H1 (cell line): ENCODE measurements around the gene COX14. TPM values are rescaled to one million over a fixed set of nuclear protein-coding genes. Genes with fewer than 3 reads are reported as not detected.

Experiments used
- CTCF ChIA-PET: fragments of 300-600 bp; sonication (Branson Sonifier 250); formaldehyde crosslinking; loops from one replicate; lab custom pipeline; 2021; ENCODE audit not compliant: partially characterized antibody; lab: Charles Lee
- POLR2A ChIA-PET: fragments of 300-600 bp; sonication (Branson Sonifier 250); formaldehyde crosslinking; loops from one replicate; lab custom pipeline; 2021; ENCODE audit warnings: inconsistent platforms; ENCODE audit not compliant: partially characterized antibody; lab: Charles Lee
- DNase-seq, 2 experiments: peaks; one replicate each; pipeline versions ENCODE4 v3.0.0 to v3.0.0-alpha.2; 2010 to 2022; ENCODE audit warnings: low spot score in 2 of 2, low read depth in 1 of 2, mixed read lengths in 1 of 2
- FAIRE-seq: peaks from 2 replicates; lab custom pipeline; 2011; peaks lifted over from hg19 to GRCh38; lab: Jason Lieb, UNC
- H2AFZ ChIP-seq: 2 replicates; pipeline ENCODE4 v1.8.1; 2012; ENCODE audit warnings: low read length, inconsistent platforms
- H2AK5ac ChIP-seq: 2 replicates; pipeline ENCODE4 v1.6.1; 2013; ENCODE audit warnings: low read depth, low read length
- H2BK120ac ChIP-seq: replicated peaks from 2 replicates; pipeline ENCODE3; 2013; ENCODE audit warnings: low read depth, low read length, inconsistent platforms
- H2BK12ac ChIP-seq: 2 replicates; pipeline ENCODE4 v1.6.1; 2013; ENCODE audit warnings: low read depth, low read length
- H2BK15ac ChIP-seq: 2 replicates; pipeline ENCODE4 v1.6.1; 2013; ENCODE audit warnings: low read length
- H2BK20ac ChIP-seq: 2 replicates; pipeline ENCODE4 v1.6.1; 2013; ENCODE audit warnings: low read length
- H2BK5ac ChIP-seq: 2 replicates; pipeline ENCODE4 v1.6.1; 2013; ENCODE audit warnings: low read depth, low read length
- H3K14ac ChIP-seq: 2 replicates; pipeline ENCODE4 v1.6.1; 2013; ENCODE audit warnings: inconsistent platforms; ENCODE audit not compliant: insufficient read length
- H3K18ac ChIP-seq: 2 replicates; pipeline ENCODE4 v1.6.1; 2013; ENCODE audit warnings: low read length; ENCODE audit errors: extremely low read depth
- H3K23ac ChIP-seq: 2 replicates; pipeline ENCODE4 v1.6.1; 2013; ENCODE audit warnings: inconsistent platforms; ENCODE audit not compliant: insufficient read length
- H3K23me2 ChIP-seq: 2 replicates; pipeline ENCODE4 v1.6.1; 2013; ENCODE audit warnings: low read depth, low read length
- H3K27ac ChIP-seq: 2 replicates; pipeline ENCODE4 v1.6.1; 2011; ENCODE audit warnings: low read depth, low read length, inconsistent platforms
- H3K27me3 ChIP-seq, 4 experiments: replicated peaks in 1 of 4; 1 replicate in 1 of 4; 2 replicates in 3 of 4; pipeline versions ENCODE4 v1.6.1 to v1.8.1; 2011 to 2013; ENCODE audit warnings: low read length in 3 of 4, mild to moderate bottlenecking in 3 of 4, inconsistent platforms in 2 of 4, mixed read lengths in 2 of 4, moderate library complexity in 1 of 4; ENCODE audit not compliant: control insufficient read depth in 3 of 4, insufficient read depth in 3 of 4; ENCODE audit errors: extremely low read depth in 1 of 4
- H3K36me3 ChIP-seq, 4 experiments: 2 replicates each; pipeline versions ENCODE4 v1.6.1 to v1.8.1; 2011 to 2013; ENCODE audit warnings: mild to moderate bottlenecking in 4 of 4, low read length in 3 of 4, moderate library complexity in 2 of 4, control low read depth in 1 of 4, inconsistent platforms in 1 of 4; ENCODE audit not compliant: insufficient read depth in 4 of 4, control insufficient read depth in 2 of 4
- H3K4ac ChIP-seq: replicated peaks from 2 replicates; pipeline ENCODE3; 2013; ENCODE audit warnings: low read length, low read depth, mixed read lengths, inconsistent platforms; ENCODE audit not compliant: insufficient read length
- H3K4me1 ChIP-seq, 4 experiments: replicated peaks in 1 of 4; 1 replicate in 1 of 4; 2 replicates in 3 of 4; pipeline versions ENCODE4 v1.6.1 to v1.8.1; 2011 to 2013; ENCODE audit warnings: low read length in 3 of 4, inconsistent platforms in 2 of 4, mixed read lengths in 1 of 4; ENCODE audit not compliant: insufficient read depth in 4 of 4, control insufficient read depth in 3 of 4
- H3K4me2 ChIP-seq, 2 experiments: 2 replicates each; pipeline versions ENCODE4 v1.6.1 to v1.8.1; 2011 to 2013; ENCODE audit warnings: low read depth in 2 of 2, low read length in 2 of 2, control low read depth in 1 of 2, inconsistent platforms in 1 of 2, mild to moderate bottlenecking in 1 of 2; ENCODE audit not compliant: insufficient read depth in 1 of 2
- H3K4me3 ChIP-seq, 4 experiments: fragments of 200-600, 300-600 bp in 1 of 4; sonication (generic), shearing (Covaris generic), sonication (Bioruptor Twin) in 1 of 4; 2 replicates each; pipeline versions ENCODE4 v1.5.1 to v1.8.1; 2011 to 2016; ENCODE audit warnings: low read length in 4 of 4, low read depth in 3 of 4, control low read depth in 2 of 4, inconsistent platforms in 2 of 4, mild to moderate bottlenecking in 2 of 4, mixed read lengths in 1 of 4, moderate library complexity in 1 of 4; ENCODE audit not compliant: insufficient read depth in 2 of 4; ENCODE audit errors: extremely low read depth in 1 of 4
- H3K56ac ChIP-seq: replicated peaks from 2 replicates; pipeline ENCODE3; 2013; ENCODE audit warnings: low read depth, mild to moderate bottlenecking, mixed read lengths, low read length, inconsistent platforms; ENCODE audit not compliant: insufficient read length
- H3K79me1 ChIP-seq: 2 replicates; pipeline ENCODE4 v1.6.1; 2013; ENCODE audit warnings: low read depth, low read length, control low read depth
- H3K79me2 ChIP-seq, 2 experiments: 2 replicates each; pipeline versions ENCODE4 v1.6.1 to v1.8.1; 2012 to 2013; ENCODE audit warnings: low read length in 2 of 2, mild to moderate bottlenecking in 2 of 2, inconsistent platforms in 1 of 2; ENCODE audit not compliant: insufficient read depth in 2 of 2, control insufficient read depth in 1 of 2
- H3K9ac ChIP-seq, 4 experiments: replicated peaks in 1 of 4; 1 replicate in 1 of 4; 2 replicates in 3 of 4; pipeline versions ENCODE4 v1.6.1 to v1.8.1; 2011 to 2013; ENCODE audit warnings: low read depth in 3 of 4, low read length in 3 of 4, control low read depth in 2 of 4, mild to moderate bottlenecking in 2 of 4, moderate library complexity in 2 of 4, inconsistent platforms in 1 of 4; ENCODE audit errors: extremely low read depth in 1 of 4
- H3K9me3 ChIP-seq, 2 experiments: 2 replicates each; pipeline versions ENCODE4 v1.6.1 to v1.8.1; 2012 to 2013; ENCODE audit warnings: mild to moderate bottlenecking in 2 of 2, moderate library complexity in 2 of 2, control low read depth in 1 of 2, inconsistent platforms in 1 of 2, low read depth in 1 of 2, low read length in 1 of 2, mixed read lengths in 1 of 2; ENCODE audit not compliant: insufficient read depth in 2 of 2
- H4K20me1 ChIP-seq, 2 experiments: replicated peaks in 1 of 2; 2 replicates each; pipeline versions ENCODE3 to v1.8.1; 2011 to 2013; ENCODE audit warnings: inconsistent platforms in 2 of 2, low read length in 2 of 2, mild to moderate bottlenecking in 1 of 2; ENCODE audit not compliant: insufficient read depth in 2 of 2, control insufficient read depth in 1 of 2
- H4K5ac ChIP-seq: 2 replicates; pipeline ENCODE4 v1.6.1; 2013; ENCODE audit warnings: low read length, low read depth, mixed read lengths, inconsistent platforms; ENCODE audit not compliant: insufficient read length
- H4K8ac ChIP-seq: 2 replicates; pipeline ENCODE4 v1.8.0; 2013; ENCODE audit warnings: mild to moderate bottlenecking, moderate library complexity, low read length, inconsistent platforms; ENCODE audit not compliant: insufficient read depth; ENCODE audit errors: extremely low read depth
- H4K91ac ChIP-seq: replicated peaks from 2 replicates; pipeline ENCODE3; 2013; ENCODE audit warnings: low read length, mixed read lengths, inconsistent platforms; ENCODE audit not compliant: insufficient read length
- BCL11A ChIP-seq, 2 experiments: IDR thresholded peaks; one replicate each; pipeline ENCODE4 v1.6.1; 2011; ENCODE audit warnings: low read depth in 2 of 2, low read length in 2 of 2, mild to moderate bottlenecking in 2 of 2
- CBX5 ChIP-seq: fragments of 300-800, 300-1000 bp; sonication (generic); IDR thresholded peaks from 2 replicates; pipeline ENCODE4 v1.7.1; 2016; ENCODE audit warnings: antibody characterized with exemption, low read length, low read depth
- EZH2 ChIP-seq: fragments of 200-600 bp; sonication (generic); IDR thresholded peaks from 2 replicates; pipeline ENCODE4 v1.7.1; 2012; ENCODE audit warnings: low read depth, mild to moderate bottlenecking, moderate library complexity, low read length, inconsistent platforms; ENCODE audit not compliant: severe bottlenecking
- JUN ChIP-seq: IDR thresholded peaks from 2 replicates; pipeline ENCODE4 v1.6.1; 2011; ENCODE audit warnings: low read depth, mild to moderate bottlenecking, improper control_type of control experiment, low read length
- JUND ChIP-seq: IDR thresholded peaks from 2 replicates; pipeline ENCODE4 v1.6.1; 2011; ENCODE audit warnings: mild to moderate bottlenecking, improper control_type of control experiment, low read length
- NRF1 ChIP-seq: IDR thresholded peaks from 2 replicates; pipeline ENCODE4 v1.6.1; 2011; ENCODE audit warnings: mild to moderate bottlenecking, low read depth, low read length, improper control_type of control experiment
- RNF2 ChIP-seq: fragments of 200-900, 300-1000 bp; sonication (generic); IDR thresholded peaks from 2 replicates; pipeline ENCODE4 v1.7.1; 2016; ENCODE audit warnings: borderline replicate concordance, low read depth, mild to moderate bottlenecking, antibody characterized with exemption, low read length; ENCODE audit not compliant: poor library complexity, severe bottlenecking; ENCODE audit errors: missing control alignments
- SIN3A ChIP-seq, 2 experiments: IDR thresholded peaks in 1 of 2; conservative IDR thresholded peaks in 1 of 2; 2 replicates each; pipeline ENCODE4 v1.6.1; 2011 to 2012; ENCODE audit warnings: low read length in 2 of 2, improper control_type of control experiment in 1 of 2, low read depth in 1 of 2, mild to moderate bottlenecking in 1 of 2
- SIRT6 ChIP-seq: IDR thresholded peaks from one replicate; pipeline ENCODE4 v1.7.1; 2012; ENCODE audit warnings: low read length, inconsistent platforms
- SP1 ChIP-seq: IDR thresholded peaks from 2 replicates; pipeline ENCODE4 v1.6.1; 2011; ENCODE audit warnings: low read depth, low read length
- WGBS, 2 experiments: shearing (Covaris generic) in 1 of 2; methylation state at CpG; one replicate each; pipeline versions ENCODE4 v1.1.6 to v1.1.7; 2013 to 2015; ENCODE audit warnings: low lambda C conversion rate in 2 of 2, mixed read lengths in 2 of 2, inconsistent platforms in 1 of 2, low coverage in 1 of 2, missing lambda C conversion rate in 1 of 2; ENCODE audit not compliant: insufficient replicate concordance in 2 of 2, insufficient coverage in 1 of 2, insufficient read length in 1 of 2; ENCODE audit errors: extremely low coverage in 1 of 2, missing lambda C conversion rate in 1 of 2; 5-methylcytosine and 5-hydroxymethylcytosine counted together
- polyA plus RNA-seq, 7 experiments: library from polyadenylated mRNA; depleted of rRNA in 3 of 7; stranded (reverse) in 5 of 7; unstranded in 2 of 7; fragments of >200 nt in 5 of 7; fragments of 200-250 nt in 2 of 7; gene quantifications; 1 replicate in 5 of 7; 2 replicates in 1 of 7; 4 replicates in 1 of 7; pipeline versions ENCODE4 v1.2.1 to v1.2.3, GENCODE V29; 2011 to 2013; ENCODE audit warnings: missing spikeins in 2 of 7, mixed read lengths in 2 of 7
- total RNA-seq: library from RNA; stranded (reverse); fragmentation: NEBNext Ultra II Directional; extraction: Animal tissue kit (Norgen Biotek cat#: 25700); gene quantifications from 2 replicates; pipeline ENCODE4 v1.2.1, GENCODE V29; 2021
- TF ChIP-seq, protein P1 (sequence below), 3 experiments: IDR thresholded peaks; 1 replicate in 2 of 3; 2 replicates in 1 of 3; pipeline versions ENCODE4 v1.5.1 to v1.6.1; 2011; ENCODE audit warnings: low read length in 3 of 3, mild to moderate bottlenecking in 3 of 3, inconsistent platforms in 2 of 3, low read depth in 1 of 3, moderate library complexity in 1 of 3; ENCODE audit not compliant: insufficient read depth in 1 of 3; ENCODE audit errors: control extremely low read depth in 1 of 3

Gene COX14
- total and polyA plus RNA-seq, 2 of the 8 experiments (the other 6 are each of a cell fraction or from before 2014, with no cell fraction given), result 40.1 to 102 TPM

GRCh38 chr12:50157259-50157658, 45.2 kb downstream of the COX14 start:
- Histone ChIP-seq H2AK5ac (no peak overlapping the region), H3K4me2 (no peak overlapping the region), H3K9ac (no peak overlapping the region), H3K4me1 (no peaks in the 10 kb centered on the region), H3K4me3 (no peak overlapping the region), H2AFZ (no peak overlapping the region), H3K27me3 (no peaks in the 10 kb centered on the region), H3K4ac (no peak overlapping the region), H3K23me2 (no peaks in the 10 kb centered on the region), H3K9me3 (no peaks in the 10 kb centered on the region), H3K27ac (no peak overlapping the region), H4K20me1 (peaks cover 0 to 2% of the 10 kb centered on the region in 2 experiments), H2BK20ac (no peak overlapping the region), H3K23ac (no peak overlapping the region), H2BK120ac (no peak overlapping the region), H3K56ac (no peak overlapping the region), H3K14ac (no peak overlapping the region), H2BK15ac (no peak overlapping the region), H4K8ac (no peak overlapping the region), H2BK5ac (no peak overlapping the region), H3K79me1 (peaks cover 2% of the 10 kb centered on the region; the same call in 1 of the 2 replicates), H2BK12ac (no peak overlapping the region), H3K36me3 (peaks cover 0 to 4% (median 0%) of the 10 kb centered on the region in 4 experiments; a peak in 1 of 8 replicates), H3K79me2 (peaks cover 0 to 70% of the 10 kb centered on the region in 2 experiments; a peak in 3 of 4 replicates), H3K18ac (no peak overlapping the region), H4K5ac (no peak overlapping the region), H4K91ac (no peak overlapping the region)
- no peak for FAIRE-seq
- no peak for DNase-seq
- ChIA-PET CTCF (interaction anchor here (0.7 to 1.5 kb wide), 7 partner anchors 9 to 83 kb away, joined by 3 to 6 read pairs (median 4); partner anchors contain the start of gene CERS5), POLR2A (interaction anchor here (0.5 to 2.1 kb wide), 6 partner anchors 10 to 318 kb away, joined by 3 to 11 read pairs (median 3); partner anchors contain the start of genes CERS5 and SMARCD1)
- WGBS, 2 experiments, result 100% methylated on average over 2 of the region's 2 CpGs; no CpG with 5 or more reads in 1 of the 2 experiments
- no peak for TF ChIP-seq BCL11A (IDR thresholded peaks at IDR 0.05; ENCODE audit: low read depth in 2 of 2, low read length in 2 of 2)
- TF ChIP-seq NRF1, result no peak
- no peak for TF ChIP-seq RNF2
- TF ChIP-seq JUND, result no peak
- TF ChIP-seq JUN, result no peak
- no peak for TF ChIP-seq CBX5
- TF ChIP-seq, protein P1, sequence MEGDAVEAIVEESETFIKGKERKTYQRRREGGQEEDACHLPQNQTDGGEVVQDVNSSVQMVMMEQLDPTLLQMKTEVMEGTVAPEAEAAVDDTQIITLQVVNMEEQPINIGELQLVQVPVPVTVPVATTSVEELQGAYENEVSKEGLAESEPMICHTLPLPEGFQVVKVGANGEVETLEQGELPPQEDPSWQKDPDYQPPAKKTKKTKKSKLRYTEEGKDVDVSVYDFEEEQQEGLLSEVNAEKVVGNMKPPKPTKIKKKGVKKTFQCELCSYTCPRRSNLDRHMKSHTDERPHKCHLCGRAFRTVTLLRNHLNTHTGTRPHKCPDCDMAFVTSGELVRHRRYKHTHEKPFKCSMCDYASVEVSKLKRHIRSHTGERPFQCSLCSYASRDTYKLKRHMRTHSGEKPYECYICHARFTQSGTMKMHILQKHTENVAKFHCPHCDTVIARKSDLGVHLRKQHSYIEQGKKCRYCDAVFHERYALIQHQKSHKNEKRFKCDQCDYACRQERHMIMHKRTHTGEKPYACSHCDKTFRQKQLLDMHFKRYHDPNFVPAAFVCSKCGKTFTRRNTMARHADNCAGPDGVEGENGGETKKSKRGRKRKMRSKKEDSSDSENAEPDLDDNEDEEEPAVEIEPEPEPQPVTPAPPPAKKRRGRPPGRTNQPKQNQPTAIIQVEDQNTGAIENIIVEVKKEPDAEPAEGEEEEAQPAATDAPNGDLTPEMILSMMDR (IDR thresholded peaks at IDR 0.05; ENCODE audit: control extremely low read depth in 1 of 3, insufficient read depth in 1 of 3, low read depth in 1 of 3, low read length in 3 of 3), result no peak
- no peak for TF ChIP-seq SIN3A (conservative IDR thresholded peaks at IDR 0.05 in 1 of 2, IDR thresholded peaks at IDR 0.05 in 1 of 2; ENCODE audit: low read depth in 1 of 2, low read length in 2 of 2)
- TF ChIP-seq EZH2, result no peak
- TF ChIP-seq SP1, result no peak
- TF ChIP-seq SIRT6, result no peak
